GM12878 (cell line): ENCODE data around the gene SNCAIP. TPM values are rescaled to one million over a fixed set of nuclear protein-coding genes. Genes with fewer than 3 reads are reported as not detected.

Experiments
- ATAC-seq: fragments of 200-7000 bp; cut with Tn5 transposase; 3 replicates; pipeline ENCODE4 v1.9.1; 2020; ENCODE audit warnings: mild to moderate bottlenecking, moderate library complexity
- BruUV-seq: library from RNA; stranded (reverse); fragments of 400-500 nt; replicated peaks from 2 replicates; lab custom pipeline; 2021; lab: Mats Ljungman, UMichigan
- CTCF ChIA-PET: fragments of 300-600 bp; sonication (Branson Sonifier 250); formaldehyde crosslinking; extraction: SDS; loops from one replicate; lab custom pipeline; 2021; ENCODE audit warnings: inconsistent platforms; lab: Yijun Ruan, JAX
- POLR2A ChIA-PET: fragments of 350-600 bp; formaldehyde crosslinking; extraction: SDS; loops from one replicate; lab custom pipeline; 2021; ENCODE audit warnings: inconsistent platforms; lab: Charles Lee
- RAD21 ChIA-PET: fragments of 300-600 bp; sonication (Branson Sonifier 250); formaldehyde crosslinking; loops from one replicate; lab custom pipeline; 2023; ENCODE audit warnings: antibody characterized with exemption; ENCODE audit not compliant: unreplicated experiment; lab: Charles Lee
- SMC1A ChIA-PET: fragments of 300-600 bp; sonication (Branson Sonifier 250); formaldehyde crosslinking; loops from one replicate; lab custom pipeline; 2023; ENCODE audit not compliant: unreplicated experiment, uncharacterized antibody; lab: Charles Lee
- DNase-seq: peaks from one replicate; pipeline ENCODE4 v3.0.0-alpha.2; 2011; ENCODE audit warnings: low read depth, low spot score
- FAIRE-seq: peaks from 3 replicates; lab custom pipeline; 2011; peaks lifted over from hg19 to GRCh38; lab: Jason Lieb, UNC
- H2AFZ ChIP-seq: 2 replicates; pipeline ENCODE4 v1.6.0; 2011; ENCODE audit warnings: low read depth, low read length, control low read depth; ENCODE audit not compliant: control insufficient read depth
- H3K27ac ChIP-seq: 2 replicates; pipeline ENCODE4 v1.5.1; 2011; ENCODE audit warnings: control low read depth; ENCODE audit not compliant: control insufficient read depth, insufficient read depth
- H3K27me3 ChIP-seq, 2 experiments: replicated peaks in 1 of 2; 2 replicates each; pipeline versions ENCODE4 v1.6.0 to v1.6.1; 2011; ENCODE audit warnings: low read length in 1 of 2; ENCODE audit not compliant: control insufficient read depth in 2 of 2, insufficient read depth in 2 of 2
- H3K36me3 ChIP-seq, 2 experiments: 2 replicates each; pipeline ENCODE4 v1.5.1; 2011; ENCODE audit warnings: low read length in 1 of 2; ENCODE audit not compliant: control insufficient read depth in 2 of 2, insufficient read depth in 2 of 2
- H3K4me1 ChIP-seq: 2 replicates; pipeline ENCODE4 v1.6.1; 2011; ENCODE audit warnings: mild to moderate bottlenecking, low read length, moderate library complexity, mixed read lengths; ENCODE audit not compliant: control insufficient read depth, insufficient read depth
- H3K4me2 ChIP-seq: 2 replicates; pipeline ENCODE4 v1.6.0; 2011; ENCODE audit warnings: control low read depth; ENCODE audit not compliant: control insufficient read depth, insufficient read depth
- H3K4me3 ChIP-seq: fragments of 200-600 bp; sonication (generic); 2 replicates; pipeline ENCODE4 v1.5.1; 2016
- H3K79me2 ChIP-seq: 2 replicates; pipeline ENCODE4 v1.6.0; 2011; ENCODE audit warnings: low read length; ENCODE audit not compliant: control insufficient read depth, insufficient read depth
- H3K9ac ChIP-seq: 2 replicates; pipeline ENCODE4 v1.8.0; 2011; ENCODE audit warnings: low read length, control low read depth, mixed read lengths; ENCODE audit not compliant: control insufficient read depth, insufficient read depth
- H3K9me3 ChIP-seq: replicated peaks from 3 replicates; pipeline ENCODE4 v1.5.1; 2011; ENCODE audit warnings: mild to moderate bottlenecking, low read length; ENCODE audit not compliant: control insufficient read depth, insufficient read depth
- H4K20me1 ChIP-seq: 2 replicates; pipeline ENCODE4 v1.6.0; 2011; ENCODE audit not compliant: control insufficient read depth, insufficient read depth
- BMI1 ChIP-seq: fragments of 450-650 bp; IDR thresholded peaks from 2 replicates; pipeline ENCODE4 v1.6.1; 2016; ENCODE audit warnings: mild to moderate bottlenecking, moderate library complexity, borderline replicate concordance
- BRCA1 ChIP-seq: IDR thresholded peaks from 2 replicates; pipeline ENCODE4 v1.6.1; 2011; ENCODE audit warnings: low read depth, low read length, improper control_type of control experiment
- CBX5 ChIP-seq: sonication (generic); IDR thresholded peaks from 2 replicates; pipeline ENCODE4 v1.6.1; 2016; ENCODE audit warnings: low read depth, moderate library complexity, mild to moderate bottlenecking, inconsistent platforms
- FOS ChIP-seq: IDR thresholded peaks from 3 replicates; pipeline ENCODE4 v1.6.1; 2011; ENCODE audit warnings: borderline replicate concordance; ENCODE audit not compliant: insufficient read length; ENCODE audit errors: extremely low read depth
- HSF1 ChIP-seq: fragments of 150-350 bp; IDR thresholded peaks from 2 replicates; pipeline ENCODE4 v1.6.1; 2014; ENCODE audit warnings: mild to moderate bottlenecking, low read depth, low read length
- KLF5 ChIP-seq: fragments of 450-650 bp; IDR thresholded peaks from 2 replicates; pipeline ENCODE4 v1.6.1; 2014; ENCODE audit warnings: mild to moderate bottlenecking; ENCODE audit not compliant: partially characterized antibody
- NBN ChIP-seq: fragments of 450-650 bp; IDR thresholded peaks from 2 replicates; pipeline ENCODE4 v1.6.1; 2016
- NR2C2 ChIP-seq: IDR thresholded peaks from 2 replicates; pipeline ENCODE4 v1.6.1; 2011; ENCODE audit warnings: borderline replicate concordance, low read depth; ENCODE audit not compliant: control insufficient read depth, insufficient read length
- PAX5 ChIP-seq: IDR thresholded peaks from 2 replicates; pipeline ENCODE4 v1.6.1; 2011; ENCODE audit warnings: low read depth, low read length, borderline replicate concordance
- SIX5 ChIP-seq: IDR thresholded peaks from 2 replicates; pipeline ENCODE4 v1.6.1; 2011; ENCODE audit warnings: mild to moderate bottlenecking, low read depth, low read length, moderate library complexity; ENCODE audit not compliant: severe bottlenecking
- TAF1 ChIP-seq: IDR thresholded peaks from 2 replicates; pipeline ENCODE4 v1.6.1; 2011; ENCODE audit warnings: mild to moderate bottlenecking, low read depth, low read length, borderline replicate concordance
- USF1 ChIP-seq: IDR thresholded peaks from 2 replicates; pipeline ENCODE4 v1.6.1; 2011; ENCODE audit warnings: borderline replicate concordance, low read depth, mild to moderate bottlenecking, moderate library complexity, mixed read lengths, low read length; ENCODE audit not compliant: insufficient read depth; ENCODE audit errors: extremely low read length
- in situ Hi-C: fragments of 300-500 bp; cut with MboI; formaldehyde crosslinking; loops from 9 replicates; pipeline ENCODE4 v1.14.3; 2018; ENCODE audit warnings: mixed read lengths
- intact Hi-C: fragments of 100-400 bp; cut with micrococcal nuclease; formaldehyde crosslinking; loops from one replicate; pipeline ENCODE4 v1.14.2; 2022; ENCODE audit not compliant: unreplicated experiment
- polyA plus RNA-seq, 11 experiments: library from polyadenylated mRNA; depleted of rRNA in 4 of 11; unstranded in 6 of 11; stranded (reverse) in 5 of 11; fragments of >200 nt; fragmentation: Nextera tagmentation in 4 of 11; fragmentation: Illumina TruSeq in 1 of 11; extraction: Ambion mirVana in 4 of 11; extraction: Trizol in 1 of 11; gene quantifications; 1 replicate in 1 of 11; 2 replicates in 10 of 11; pipeline versions ENCODE4 v1.2.1 to v1.2.3, GENCODE V29; 2011 to 2016; ENCODE audit warnings: inconsistent platforms in 2 of 11, missing spikeins in 2 of 11, low read depth in 1 of 11
- total RNA-seq, 4 experiments: library from RNA; depleted of rRNA in 3 of 4; stranded (reverse); fragments of >200 nt in 3 of 4; fragmentation: Illumina TruSeq in 1 of 4; extraction: Trizol in 1 of 4; gene quantifications; 2 replicates each; pipeline versions ENCODE4 v1.2.1 to v1.2.3, GENCODE V29; 2013 to 2021
- TF ChIP-seq, protein P1 (sequence below): fragments of 450-650 bp; formaldehyde crosslinking; IDR thresholded peaks from 2 replicates; pipeline ENCODE4 v1.4.0; 2022; ENCODE audit warnings: mild to moderate bottlenecking, moderate library complexity

Gene SNCAIP
- total and polyA plus RNA-seq, 10 of the 15 experiments (the other 5 are each of a cell fraction or from before 2014, with no cell fraction given): 0.03 to 0.62 (median 0.16) TPM; not detected in 1

GRCh38 chr5:122508623-122509022 lies 196.6 kb downstream of the SNCAIP start:
- RAD21 ChIA-PET: no interaction called here
- no peak overlapping the region for H3K27ac ChIP-seq
- FAIRE-seq: no peak
- H3K79me2 ChIP-seq: no peaks in the 10 kb centered on the region
- no peaks in the 10 kb centered on the region for H3K27me3 ChIP-seq
- in situ Hi-C loops: loop anchor here (10.0 to 25.0 kb wide), 2 partner anchors 856 to 1104 kb away; no protein-coding TSS in a partner anchor
- H3K4me1 ChIP-seq: no peaks in the 10 kb centered on the region
- BruUV-seq: no TSS peak
- POLR2A ChIA-PET: no interaction called here
- SMC1A ChIA-PET: interaction anchor here (1.1 kb wide), 1 partner anchor 11 kb away, joined by 3 read pairs; no protein-coding TSS in a partner anchor
- no peak for ATAC-seq
- CTCF ChIA-PET: interaction anchor here (1.2 to 1.6 kb wide), 3 partner anchors 7 to 1101 kb away, joined by 3 to 4 read pairs (median 4); no protein-coding TSS in a partner anchor
- H3K4me3 ChIP-seq: no peak overlapping the region
- TF ChIP-seq BRCA1: no peak
- no peak for TF ChIP-seq PAX5
- no peak for TF ChIP-seq SIX5
- no peak for TF ChIP-seq HSF1
- TF ChIP-seq NBN: no peak
- TF ChIP-seq TAF1: no peak
- TF ChIP-seq BMI1: no peak
- TF ChIP-seq FOS: no peak
- no peak for TF ChIP-seq CBX5
- no peak for TF ChIP-seq NR2C2
- no peak for TF ChIP-seq USF1
- TF ChIP-seq, protein P1, sequence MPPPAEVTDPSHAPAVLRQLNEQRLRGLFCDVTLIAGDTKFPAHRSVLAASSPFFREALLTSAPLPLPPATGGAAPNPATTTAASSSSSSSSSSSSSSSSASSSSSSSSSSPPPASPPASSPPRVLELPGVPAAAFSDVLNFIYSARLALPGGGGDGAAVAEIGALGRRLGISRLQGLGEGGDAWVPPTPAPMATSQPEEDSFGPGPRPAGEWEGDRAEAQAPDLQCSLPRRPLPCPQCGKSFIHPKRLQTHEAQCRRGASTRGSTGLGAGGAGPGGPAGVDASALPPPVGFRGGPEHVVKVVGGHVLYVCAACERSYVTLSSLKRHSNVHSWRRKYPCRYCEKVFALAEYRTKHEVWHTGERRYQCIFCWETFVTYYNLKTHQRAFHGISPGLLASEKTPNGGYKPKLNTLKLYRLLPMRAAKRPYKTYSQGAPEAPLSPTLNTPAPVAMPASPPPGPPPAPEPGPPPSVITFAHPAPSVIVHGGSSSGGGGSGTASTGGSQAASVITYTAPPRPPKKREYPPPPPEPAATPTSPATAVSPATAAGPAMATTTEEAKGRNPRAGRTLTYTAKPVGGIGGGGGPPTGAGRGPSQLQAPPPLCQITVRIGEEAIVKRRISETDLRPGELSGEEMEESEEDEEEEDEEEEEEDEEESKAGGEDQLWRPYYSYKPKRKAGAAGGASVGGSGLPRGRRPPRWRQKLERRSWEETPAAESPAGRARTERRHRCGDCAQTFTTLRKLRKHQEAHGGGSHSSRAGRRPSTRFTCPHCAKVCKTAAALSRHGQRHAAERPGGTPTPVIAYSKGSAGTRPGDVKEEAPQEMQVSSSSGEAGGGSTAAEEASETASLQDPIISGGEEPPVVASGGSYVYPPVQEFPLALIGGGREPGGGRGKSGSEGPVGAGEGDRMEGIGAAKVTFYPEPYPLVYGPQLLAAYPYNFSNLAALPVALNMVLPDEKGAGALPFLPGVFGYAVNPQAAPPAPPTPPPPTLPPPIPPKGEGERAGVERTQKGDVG (CRISPR knock-in tag): no peak
- no peak for TF ChIP-seq KLF5
- no peak overlapping the region for H3K9ac ChIP-seq
- intact Hi-C loops: no loop called here
- H3K36me3 ChIP-seq: no peaks in the 10 kb centered on the region
- DNase-seq: no peak
- no peaks in the 10 kb centered on the region for H4K20me1 ChIP-seq
- no peak overlapping the region for H3K4me2 ChIP-seq
- no peak overlapping the region for H2AFZ ChIP-seq
- no peaks in the 10 kb centered on the region for H3K9me3 ChIP-seq
